Heart left ventricle (tissue), 16 donors: ENCODE measurements around the gene RHOB. TPM values are rescaled to one million over a fixed set of nuclear protein-coding genes. Genes with fewer than 3 reads are reported as not detected.

Source experiments
- ATAC-seq, 4 donors: fragments of 200-7000 bp; cut with Tn5 transposase; one replicate each; pipeline ENCODE4 v1.9.1; 2020 to 2022; ENCODE audit warnings: moderate library complexity in 4 of 4, mild to moderate bottlenecking in 3 of 4, moderate number of reproducible peaks in 1 of 4
- DNase-seq, 5 donors: peaks; one replicate each; pipeline ENCODE4 v3.0.0-alpha.2; 2020
- H3K27ac ChIP-seq, 12 donors: fragments of 200-600 bp; sonication (generic) in 4 of 12; one replicate each; pipeline versions ENCODE4 v1.5.0 to v1.8.0; 2016 to 2022; ENCODE audit warnings: mild to moderate bottlenecking in 2 of 12
- H3K27me3 ChIP-seq, 9 donors: fragments of 200-600 bp; sonication (generic) in 2 of 9; one replicate each; pipeline versions ENCODE4 v1.5.1 to v1.8.0; 2016 to 2022; ENCODE audit warnings: mild to moderate bottlenecking in 3 of 9
- H3K36me3 ChIP-seq, 9 donors: fragments of 200-600 bp; sonication (generic) in 2 of 9; one replicate each; pipeline versions ENCODE4 v1.5.0 to v1.8.0; 2018 to 2022; ENCODE audit warnings: mild to moderate bottlenecking in 2 of 9
- H3K4me1 ChIP-seq, 12 donors: fragments of 200-600 bp; sonication (generic) in 4 of 12; one replicate each; pipeline versions ENCODE4 v1.5.0 to v1.8.0; 2016 to 2022; ENCODE audit warnings: mild to moderate bottlenecking in 3 of 12
- H3K4me3 ChIP-seq, 12 donors: fragments of 200-600 bp; sonication (generic) in 4 of 12; one replicate each; pipeline versions ENCODE4 v1.5.0 to v1.8.0; 2017 to 2022; ENCODE audit warnings: mild to moderate bottlenecking in 9 of 12, moderate library complexity in 4 of 12
- H3K9me3 ChIP-seq, 12 donors: fragments of 200-600 bp; sonication (generic) in 4 of 12; one replicate each; pipeline versions ENCODE4 v1.5.0 to v1.8.0; 2016 to 2022; ENCODE audit warnings: mild to moderate bottlenecking in 1 of 12
- POLR2A ChIP-seq, 2 donors: fragments of 450-650 bp; IDR thresholded peaks; one replicate each; pipeline ENCODE4 v1.6.1; 2017; ENCODE audit warnings: antibody characterized with exemption in 2 of 2, mild to moderate bottlenecking in 2 of 2, moderate library complexity in 2 of 2
- WGBS, 4 donors: extraction: QIAGEN DNeasy Blood & Tissue Kit in 2 of 4; methylation state at CpG; one replicate each; pipeline versions ENCODE4 v1.1.5 to v1.1.7; 2013 to 2018; 5-methylcytosine and 5-hydroxymethylcytosine counted together
- intact Hi-C, 10 donors: fragments of 100-400 bp; cut with DNase I; formaldehyde crosslinking; loops; one replicate each; pipeline versions ENCODE4 v1.11.1 to v1.14.2; 2022
- polyA plus RNA-seq, 2 donors: library from polyadenylated mRNA; stranded (reverse); fragments of 200-250 nt; gene quantifications; one replicate each; pipeline ENCODE4 v1.2.3, GENCODE V29; 2013
- total RNA-seq, 9 donors: library from RNA; depleted of rRNA in 2 of 9; stranded (reverse); fragments of >200 nt in 2 of 9; fragmentation: NEBNext Ultra II Directional in 3 of 9; extraction: Animal tissue kit (Norgen Biotek cat#: 25700) in 3 of 9; gene quantifications; one replicate each; pipeline versions ENCODE4 v1.1.0 to v1.2.4, GENCODE V29; 2016 to 2023
- TF ChIP-seq, protein P1 (sequence below), 12 donors: fragments of 200-600 bp; sonication (generic) in 4 of 12; IDR thresholded peaks; one replicate each; pipeline versions ENCODE4 v1.5.0 to v1.8.0; 2018 to 2022; ENCODE audit warnings: antibody characterized with exemption in 12 of 12, mild to moderate bottlenecking in 5 of 12
- donor health status: ischemic (EF 13 %, LVEDD 7.1; RV severe dilation, severe dysfunction).
- donor health status: healthy with polysubstance abuse.
- donor health status: DM: no; HTN: yes; CAD: no.
- donor health status: DM: no; HTN: no; CAD: no.
- donor health status: ischemic (EF 25% LVEDD 6.9; RV normal size, moderate dysfunction).
- donor health status: ischemic (EF 25% LVEDD 5.7; RV mildly dilated, moderate dysfunction).
- donor health status: healthy.
- donor health status: DM: yes; HTN: yes; CAD: no.
- donor health status: ischemic (EF 35%, LVEDD 5.7; RV mildly dilated, moderate dysfunction).
- donor health status: nonischemic (EF 11% LVEDD 7.7; RV severe dilation, severe dysfunction).
- donor health status: DM: yes; HTN: yes; CAD: no.
- donor health status: PGD.
- donor health status: ischemic (EF 29% LVEDD 5.4; RV normal size, mild dysfunction).
- donor health status: nonischemic (EF 23%, LVEDD 6.1; RV moderate dilation, normal function).

RHOB gene
- total and polyA plus RNA-seq, 11 donors: 105 to 429 (median 169) TPM

DNA sequence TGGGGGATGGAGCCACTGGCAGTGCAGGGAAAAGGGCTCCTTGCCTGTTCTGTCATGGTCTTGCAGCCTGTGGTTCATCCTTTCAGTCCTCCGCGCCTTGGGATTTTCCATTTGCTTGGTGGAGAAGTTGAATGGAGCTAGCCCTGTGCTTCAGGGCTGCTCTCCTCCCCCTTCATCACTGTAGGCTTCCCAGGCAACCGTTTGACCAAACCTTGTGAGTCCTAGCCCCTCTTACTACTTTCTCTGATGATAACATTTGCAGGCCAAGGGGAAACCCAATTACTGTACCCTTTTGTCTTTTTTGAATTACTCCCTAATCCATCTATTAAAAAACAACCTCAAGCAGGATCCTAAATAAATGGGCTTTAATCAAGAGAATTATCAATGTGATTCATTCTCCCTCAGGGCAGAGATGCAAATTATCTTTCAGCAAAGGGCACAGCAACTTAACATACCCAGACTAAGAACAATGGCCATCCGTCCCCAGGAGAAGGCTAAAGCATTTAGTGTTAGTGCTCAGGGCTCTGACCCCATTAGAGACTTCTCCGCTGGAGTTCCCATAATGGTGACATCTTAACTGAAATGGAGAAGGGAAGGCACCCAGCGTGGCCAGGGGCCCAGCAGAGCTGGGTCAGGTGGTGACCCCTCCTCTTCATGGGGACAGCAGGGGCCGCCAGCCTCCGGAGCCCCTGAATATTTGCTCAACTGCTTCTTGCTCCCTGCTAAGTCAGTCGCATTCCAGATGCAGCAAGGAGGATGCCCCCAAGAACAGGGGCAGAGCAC is 40.7 kb downstream of the RHOB start:
- intact Hi-C loops: loop anchor here in 1 of 10 donors (5.0 kb wide), 1 partner anchor 35 kb away; no protein-coding TSS in a partner anchor
- DNase-seq: no peak
- Histone ChIP-seq H3K4me1 (peaks cover 0 to 33% (median 17%) of the 10 kb centered on the region in 12 donors), H3K36me3 (no peaks in the 10 kb centered on the region), H3K27me3 (no peaks in the 10 kb centered on the region), H3K27ac (peak overlapping the region in 1 of 12 donors; percentile 54), H3K4me3 (no peak overlapping the region), H3K9me3 (no peaks in the 10 kb centered on the region)
- 90 to 95% (median 93%) methylated on average over 9 of the region's 9 CpGs for WGBS, 4 donors
- ATAC-seq: no peak
- TF ChIP-seq, protein P1, sequence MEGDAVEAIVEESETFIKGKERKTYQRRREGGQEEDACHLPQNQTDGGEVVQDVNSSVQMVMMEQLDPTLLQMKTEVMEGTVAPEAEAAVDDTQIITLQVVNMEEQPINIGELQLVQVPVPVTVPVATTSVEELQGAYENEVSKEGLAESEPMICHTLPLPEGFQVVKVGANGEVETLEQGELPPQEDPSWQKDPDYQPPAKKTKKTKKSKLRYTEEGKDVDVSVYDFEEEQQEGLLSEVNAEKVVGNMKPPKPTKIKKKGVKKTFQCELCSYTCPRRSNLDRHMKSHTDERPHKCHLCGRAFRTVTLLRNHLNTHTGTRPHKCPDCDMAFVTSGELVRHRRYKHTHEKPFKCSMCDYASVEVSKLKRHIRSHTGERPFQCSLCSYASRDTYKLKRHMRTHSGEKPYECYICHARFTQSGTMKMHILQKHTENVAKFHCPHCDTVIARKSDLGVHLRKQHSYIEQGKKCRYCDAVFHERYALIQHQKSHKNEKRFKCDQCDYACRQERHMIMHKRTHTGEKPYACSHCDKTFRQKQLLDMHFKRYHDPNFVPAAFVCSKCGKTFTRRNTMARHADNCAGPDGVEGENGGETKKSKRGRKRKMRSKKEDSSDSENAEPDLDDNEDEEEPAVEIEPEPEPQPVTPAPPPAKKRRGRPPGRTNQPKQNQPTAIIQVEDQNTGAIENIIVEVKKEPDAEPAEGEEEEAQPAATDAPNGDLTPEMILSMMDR (IDR thresholded peaks at IDR 0.05): no peak
- TF ChIP-seq POLR2A (IDR thresholded peaks at IDR 0.05): no peak

DNA sequence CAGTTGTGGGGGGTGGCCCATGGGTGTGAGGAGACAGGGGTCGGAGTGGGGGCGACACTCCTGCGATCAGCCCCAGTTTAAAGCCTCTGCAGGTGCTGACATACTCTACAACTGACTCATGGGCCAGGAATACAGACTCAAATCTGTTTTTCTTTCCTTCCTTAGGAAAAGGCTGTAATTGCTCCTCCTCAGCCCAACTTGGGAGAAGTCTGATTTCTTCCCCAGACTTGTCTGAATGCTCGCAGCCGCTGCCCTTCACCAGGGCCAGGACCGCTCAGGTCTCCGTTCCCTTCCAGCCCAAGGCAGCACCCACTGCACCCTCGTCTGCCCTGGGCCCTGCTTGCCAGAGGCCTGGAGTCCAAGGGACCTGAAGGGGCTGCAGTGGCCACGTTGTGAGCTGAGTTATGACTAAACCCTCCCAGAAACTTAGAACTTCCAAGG is 41.3 kb downstream of the RHOB start:
- Histone ChIP-seq H3K4me1 (peaks cover 0 to 27% (median 14%) of the 10 kb centered on the region in 12 donors), H3K36me3 (no peaks in the 10 kb centered on the region), H3K9me3 (no peaks in the 10 kb centered on the region), H3K27me3 (no peaks in the 10 kb centered on the region), H3K27ac (peak overlapping the region in 1 of 12 donors; percentile 54), H3K4me3 (no peak overlapping the region)
- WGBS, 4 donors: 78 to 82% (median 79%) methylated on average over 9 of the region's 9 CpGs
- intact Hi-C loops: loop anchor here in 1 of 10 donors (5.0 kb wide), 1 partner anchor 34 kb away; no protein-coding TSS in a partner anchor
- ATAC-seq: no peak
- DNase-seq: no peak
- no peak for TF ChIP-seq POLR2A (IDR thresholded peaks at IDR 0.05)
- TF ChIP-seq, protein P1 (IDR thresholded peaks at IDR 0.05): no peak

DNA sequence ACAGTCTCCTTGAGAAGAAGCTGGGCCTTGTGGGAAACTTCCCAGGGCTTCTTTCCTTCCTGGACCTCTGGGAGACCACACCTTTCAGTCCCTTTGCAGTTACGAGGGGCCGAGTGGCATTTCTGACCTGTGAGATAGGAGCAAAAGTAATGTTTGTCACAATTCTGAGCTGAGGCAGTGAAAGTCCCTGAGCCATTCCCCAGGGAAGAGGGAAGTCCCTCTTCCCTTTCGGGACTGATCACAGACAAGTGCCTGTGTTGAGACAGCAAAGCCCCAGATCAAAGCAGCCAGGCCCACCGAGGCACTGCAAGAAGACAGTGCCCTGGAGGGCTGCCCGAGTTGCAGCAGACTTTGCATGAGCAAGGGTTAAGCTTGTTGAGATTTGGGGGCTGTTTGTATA is 41.9 kb downstream of the RHOB start:
- ATAC-seq (no peak), DNase-seq (no peak)
- no peak overlapping the region for H3K4me3 ChIP-seq
- H3K36me3 ChIP-seq: no peaks in the 10 kb centered on the region
- 42 to 61% (median 47%) methylated on average over 5 of the region's 5 CpGs for WGBS, 4 donors
- no peaks in the 10 kb centered on the region for H3K9me3 ChIP-seq
- TF ChIP-seq, protein P1 (IDR thresholded peaks at IDR 0.05): no peak
- no peak for TF ChIP-seq POLR2A (IDR thresholded peaks at IDR 0.05)
- peak overlapping the region in 1 of 12 donors; percentile 54 for H3K27ac ChIP-seq
- H3K27me3 ChIP-seq: no peaks in the 10 kb centered on the region
- intact Hi-C loops: loop anchor here in 1 of 10 donors (5.0 kb wide), 1 partner anchor 34 kb away; no protein-coding TSS in a partner anchor
- peaks cover 0 to 23% (median 12%) of the 10 kb centered on the region in 12 donors for H3K4me1 ChIP-seq
